ENCODE results near the gene NTNG2.

GRCh38 chr9:132142924-132143323, 18.9 kb upstream of the NTNG2 start:
- no peak for TF ChIP-seq POLR2AphosphoS5 (IDR thresholded peaks at IDR 0.05; ENCODE audit: low read depth, low read length)
- TF ChIP-seq POLR2A (IDR thresholded peaks at IDR 0.05; ENCODE audit: low read depth, low read length) = no peak
